ENCODE measurements around the gene PRKCA.

GRCh38 chr17:66842505-66842904 lies 540.1 kb downstream of the PRKCA start:
- TF ChIP-seq SMAD3 (CRISPR knock-in tag; IDR thresholded peaks at IDR 0.05; ENCODE audit: borderline replicate concordance) (no peak), GABPB1 (CRISPR knock-in tag; IDR thresholded peaks at IDR 0.05) (no peak), NR3C1 (CRISPR knock-in tag; conservative IDR thresholded peaks at IDR 0.05; ENCODE audit: low read depth) (no peak), RELA (CRISPR knock-in tag; IDR thresholded peaks at IDR 0.05; ENCODE audit: borderline replicate concordance) (no peak), FOXJ3 (CRISPR knock-in tag; IDR thresholded peaks at IDR 0.05; ENCODE audit: borderline replicate concordance) (no peak)
- TF ChIP-seq, protein P1, sequence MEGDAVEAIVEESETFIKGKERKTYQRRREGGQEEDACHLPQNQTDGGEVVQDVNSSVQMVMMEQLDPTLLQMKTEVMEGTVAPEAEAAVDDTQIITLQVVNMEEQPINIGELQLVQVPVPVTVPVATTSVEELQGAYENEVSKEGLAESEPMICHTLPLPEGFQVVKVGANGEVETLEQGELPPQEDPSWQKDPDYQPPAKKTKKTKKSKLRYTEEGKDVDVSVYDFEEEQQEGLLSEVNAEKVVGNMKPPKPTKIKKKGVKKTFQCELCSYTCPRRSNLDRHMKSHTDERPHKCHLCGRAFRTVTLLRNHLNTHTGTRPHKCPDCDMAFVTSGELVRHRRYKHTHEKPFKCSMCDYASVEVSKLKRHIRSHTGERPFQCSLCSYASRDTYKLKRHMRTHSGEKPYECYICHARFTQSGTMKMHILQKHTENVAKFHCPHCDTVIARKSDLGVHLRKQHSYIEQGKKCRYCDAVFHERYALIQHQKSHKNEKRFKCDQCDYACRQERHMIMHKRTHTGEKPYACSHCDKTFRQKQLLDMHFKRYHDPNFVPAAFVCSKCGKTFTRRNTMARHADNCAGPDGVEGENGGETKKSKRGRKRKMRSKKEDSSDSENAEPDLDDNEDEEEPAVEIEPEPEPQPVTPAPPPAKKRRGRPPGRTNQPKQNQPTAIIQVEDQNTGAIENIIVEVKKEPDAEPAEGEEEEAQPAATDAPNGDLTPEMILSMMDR (IDR thresholded peaks at IDR 0.05): no peak
- TF ChIP-seq, protein P2, sequence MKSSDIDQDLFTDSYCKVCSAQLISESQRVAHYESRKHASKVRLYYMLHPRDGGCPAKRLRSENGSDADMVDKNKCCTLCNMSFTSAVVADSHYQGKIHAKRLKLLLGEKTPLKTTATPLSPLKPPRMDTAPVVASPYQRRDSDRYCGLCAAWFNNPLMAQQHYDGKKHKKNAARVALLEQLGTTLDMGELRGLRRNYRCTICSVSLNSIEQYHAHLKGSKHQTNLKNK (CRISPR knock-in tag; IDR thresholded peaks at IDR 0.05): no peak
- TF ChIP-seq, protein P3, sequence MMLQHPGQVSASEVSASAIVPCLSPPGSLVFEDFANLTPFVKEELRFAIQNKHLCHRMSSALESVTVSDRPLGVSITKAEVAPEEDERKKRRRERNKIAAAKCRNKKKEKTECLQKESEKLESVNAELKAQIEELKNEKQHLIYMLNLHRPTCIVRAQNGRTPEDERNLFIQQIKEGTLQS (CRISPR knock-in tag; conservative IDR thresholded peaks at IDR 0.05): no peak

All from WTC11 (cell line).